IPS DF 4.7 (cell line): ENCODE results near the gene TMEM132D.

Experiments used
- DNase-seq: peaks from one replicate; pipeline ENCODE4 v3.0.0-alpha.2; 2013; ENCODE audit warnings: low spot score; ENCODE audit errors: extremely low read depth

TMEM132D gene

DNA sequence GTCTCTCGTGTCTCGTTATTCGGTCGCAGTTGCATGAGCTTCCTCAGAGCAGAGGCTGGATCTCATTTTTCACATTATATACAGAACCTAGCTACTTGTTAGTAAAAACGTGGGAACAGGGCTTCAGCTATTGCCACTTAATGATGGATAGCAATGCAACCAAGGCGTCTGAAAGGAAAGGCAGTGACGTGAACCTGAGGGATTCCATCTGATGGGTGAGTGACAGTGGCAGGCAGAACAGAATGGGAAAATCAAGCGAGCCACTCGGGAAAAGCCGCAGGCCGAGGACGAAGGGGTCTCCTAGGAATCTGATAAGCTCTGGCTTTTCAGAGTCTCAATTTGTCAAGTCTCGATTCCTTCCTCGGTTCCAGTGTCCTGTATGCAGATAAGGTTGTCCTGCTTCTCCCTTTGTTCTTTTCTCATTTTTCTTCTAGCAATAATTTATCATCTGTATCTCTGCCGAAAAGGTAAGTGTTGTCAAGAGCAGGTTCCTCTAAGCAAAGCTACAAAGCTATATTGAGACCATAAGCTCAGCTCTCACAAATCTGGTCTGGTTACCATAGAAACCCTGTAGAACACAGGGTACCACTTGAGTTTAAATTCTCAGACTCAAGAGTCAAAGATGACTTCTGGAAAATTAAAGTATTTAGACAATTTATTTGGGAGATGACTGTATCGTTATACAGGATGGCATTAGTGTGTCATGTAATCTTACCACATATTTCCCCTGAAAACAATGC is 633.9 kb downstream of the TMEM132D start:
- no peak for DNase-seq

DNA sequence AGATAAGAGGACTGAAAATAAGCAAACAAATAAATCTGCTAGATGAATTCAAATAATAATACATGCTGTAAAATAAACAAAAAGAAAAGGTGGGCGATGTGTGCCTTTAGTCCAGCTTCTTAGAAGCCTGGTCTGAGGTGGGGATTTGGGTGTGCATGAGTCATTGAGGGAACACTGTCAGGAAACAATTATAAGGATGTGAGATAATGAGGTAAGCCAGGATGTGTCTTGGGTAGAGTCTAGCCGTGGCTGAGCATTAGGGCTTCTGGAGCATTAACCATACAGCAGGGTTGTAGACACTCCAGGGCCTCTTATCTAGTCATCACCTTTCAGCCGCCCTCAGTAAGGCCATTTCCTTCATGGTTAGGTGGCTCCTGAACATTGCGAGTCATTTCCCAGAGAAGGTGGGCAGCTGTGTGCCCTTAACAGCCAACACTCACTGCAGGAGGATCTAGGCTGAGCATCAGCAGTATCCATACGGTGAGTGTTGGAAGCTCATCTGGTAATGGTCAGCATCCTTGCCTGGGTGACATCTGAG is 645.0 kb downstream of the TMEM132D start:
- no peak for DNase-seq

DNA sequence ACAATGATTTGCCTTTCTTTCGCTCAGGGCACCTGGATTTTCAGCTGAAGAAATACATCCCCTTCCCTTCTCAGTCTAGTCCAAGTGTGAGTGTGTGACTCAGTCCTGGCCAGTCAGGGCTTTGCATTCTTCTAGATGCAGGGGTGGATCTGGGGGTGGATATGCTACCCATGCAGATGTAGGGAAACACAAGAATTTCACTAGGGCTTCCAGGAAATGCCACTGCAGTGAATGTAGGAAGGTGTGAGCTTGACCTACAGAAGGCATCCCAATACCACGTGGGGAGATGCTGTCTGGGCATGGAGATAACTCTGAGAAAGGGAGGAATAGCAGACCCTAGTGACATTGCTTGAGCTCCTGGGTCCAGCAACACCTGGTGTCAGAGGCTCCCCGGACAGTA is 646.3 kb downstream of the TMEM132D start:
- no peak for DNase-seq

DNA sequence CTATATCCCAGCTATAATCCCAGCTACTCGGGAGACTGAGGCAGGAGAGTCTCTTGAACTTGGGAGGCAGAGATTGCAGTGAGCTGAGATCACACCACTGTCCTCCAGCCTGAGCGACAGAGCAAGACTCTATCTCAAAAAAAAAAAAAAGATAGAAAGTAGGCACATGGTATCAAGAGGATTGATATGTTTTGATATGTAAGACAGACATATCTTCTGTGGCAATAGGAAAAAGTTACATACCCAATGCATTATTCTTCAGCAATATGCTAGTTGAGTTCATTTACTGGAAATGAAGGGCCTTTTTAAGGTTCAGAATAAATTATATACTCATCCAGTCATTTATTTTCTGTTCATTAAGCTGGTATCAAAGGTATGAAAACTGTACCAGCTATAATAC is 657.2 kb downstream of the TMEM132D start:
- no peak for DNase-seq

DNA sequence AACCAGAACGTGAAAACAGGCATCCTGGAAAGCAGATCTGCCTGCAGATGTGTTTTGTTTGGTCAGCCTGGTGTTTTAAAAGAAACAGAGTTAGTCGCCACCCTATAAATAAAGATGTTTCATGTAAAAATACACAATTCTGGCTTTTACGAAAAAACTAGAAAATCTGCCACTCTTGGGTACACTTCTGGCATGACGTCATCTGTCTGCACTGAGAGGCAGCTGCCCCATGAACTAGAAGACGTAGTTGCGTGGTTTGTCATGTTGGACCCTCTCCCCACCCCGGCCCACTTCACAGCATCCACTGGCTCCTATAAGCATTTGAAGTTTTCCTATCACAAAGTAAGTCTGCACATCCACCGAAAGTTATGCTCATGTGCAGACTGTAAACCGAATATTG is 658.1 kb downstream of the TMEM132D start:
- no peak for DNase-seq

DNA sequence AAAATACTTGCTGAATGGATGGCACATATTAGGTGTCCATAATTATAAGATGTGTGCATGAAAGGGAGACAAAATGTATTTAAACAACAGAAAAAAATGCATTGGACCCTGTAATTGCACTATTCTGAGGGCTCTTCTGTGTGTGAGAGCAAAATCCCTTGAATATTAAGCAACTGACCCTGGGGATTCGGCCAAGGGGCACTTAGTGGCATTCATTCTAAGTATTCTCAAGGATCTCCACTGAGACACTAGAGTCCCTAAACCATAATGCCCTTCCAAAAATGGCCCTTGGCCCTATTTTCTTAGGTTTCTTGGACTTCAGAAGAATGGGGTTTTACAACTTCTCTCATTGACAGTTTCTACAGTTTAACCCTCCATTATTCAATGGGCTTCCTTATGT is 662.0 kb downstream of the TMEM132D start:
- DNase-seq, result no peak

DNA sequence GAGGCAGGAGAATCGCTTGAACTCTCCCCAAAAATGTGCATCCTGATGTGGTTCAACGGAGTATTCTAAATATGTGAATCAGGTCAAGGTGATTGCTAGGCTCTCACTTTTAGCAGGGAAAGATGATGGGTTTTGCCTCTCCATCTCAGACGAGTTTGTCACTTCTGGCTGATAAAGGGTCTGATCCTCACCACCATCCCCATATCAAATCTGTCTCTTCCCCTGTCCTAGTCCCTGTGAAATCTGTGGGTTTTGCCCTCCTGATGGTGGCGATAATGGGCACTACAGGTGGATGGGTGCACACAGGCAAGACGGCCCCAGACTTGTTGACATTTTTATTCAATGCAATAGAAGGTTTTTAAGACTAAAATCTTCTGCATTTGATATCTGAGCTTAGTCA is 665.9 kb downstream of the TMEM132D start:
- no peak for DNase-seq

DNA sequence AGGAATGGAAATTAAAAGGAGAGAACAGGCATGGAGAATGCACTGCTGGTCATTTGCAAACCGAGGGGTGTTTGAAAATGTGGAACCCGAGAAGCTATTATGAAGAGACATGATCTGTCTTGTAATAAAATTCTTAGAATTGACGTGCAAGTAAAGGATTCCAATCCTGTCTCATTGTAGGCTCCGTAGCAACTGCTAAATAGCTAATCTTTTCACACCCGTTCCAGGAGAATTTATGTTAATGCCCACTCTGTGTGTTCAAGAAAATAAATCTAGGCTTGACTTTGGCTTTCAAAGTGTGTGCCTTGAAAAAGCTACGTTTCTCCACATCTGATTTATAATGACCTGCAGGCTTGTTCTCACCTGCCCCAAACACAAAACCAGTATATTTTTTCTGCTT is 669.6 kb downstream of the TMEM132D start:
- DNase-seq, result no peak

DNA sequence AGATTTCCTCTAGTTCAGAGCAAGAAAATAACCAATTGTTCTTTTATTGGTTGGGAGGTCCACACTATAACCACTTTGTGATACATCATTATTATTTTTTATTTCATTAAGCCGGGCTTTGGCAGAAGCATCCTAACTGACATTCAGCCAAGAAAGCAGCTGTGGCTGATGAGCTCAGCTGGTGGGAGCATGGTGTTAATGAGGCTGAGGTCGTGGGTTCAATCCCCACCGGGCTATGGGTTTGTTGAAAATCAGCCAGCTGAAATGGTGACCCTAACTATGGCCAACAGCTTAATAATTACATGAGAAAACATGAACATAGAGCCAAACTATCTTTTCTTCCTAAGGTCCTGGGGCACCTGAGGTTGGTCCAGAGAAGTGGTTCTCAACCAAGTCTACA is 672.3 kb downstream of the TMEM132D start:
- DNase-seq, result no peak

DNA sequence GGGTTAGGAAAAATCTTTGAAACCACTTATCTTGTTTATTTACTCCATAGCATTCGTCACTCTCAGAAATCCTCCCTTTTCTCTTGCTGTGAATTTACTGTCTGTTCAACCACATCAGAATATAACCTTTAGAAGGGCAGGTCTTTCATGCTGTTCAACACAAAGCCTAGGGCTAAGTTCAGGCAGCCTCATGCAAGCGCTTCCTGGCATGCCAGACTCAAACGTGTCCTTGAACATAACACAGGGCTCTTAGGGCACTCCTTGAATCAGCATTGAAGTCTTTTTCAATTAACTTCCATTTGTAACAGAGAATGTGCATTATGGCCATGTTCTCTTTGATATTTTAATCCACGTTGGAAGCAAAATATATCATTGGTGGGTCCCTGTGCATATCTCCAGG is 672.8 kb downstream of the TMEM132D start:
- no peak for DNase-seq

DNA sequence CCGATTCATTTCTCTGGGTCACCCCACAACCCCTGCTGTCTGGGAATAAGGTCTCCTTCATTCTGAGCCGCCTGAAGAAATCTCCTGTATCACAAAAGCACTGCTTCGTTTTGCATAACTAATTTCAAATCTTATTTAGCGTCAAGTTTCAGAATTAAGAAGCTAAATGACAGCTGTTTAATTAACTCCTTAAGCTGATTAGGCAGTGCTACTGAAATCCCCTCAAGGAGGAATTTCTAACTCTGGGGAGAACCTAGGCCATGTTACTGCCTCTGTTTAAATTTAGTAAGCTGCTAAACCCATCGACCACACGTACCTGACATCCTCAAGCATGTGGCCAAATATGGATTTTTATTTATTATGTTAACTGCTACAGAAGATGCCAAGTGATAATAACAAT is 677.0 kb downstream of the TMEM132D start:
- DNase-seq, result no peak

DNA sequence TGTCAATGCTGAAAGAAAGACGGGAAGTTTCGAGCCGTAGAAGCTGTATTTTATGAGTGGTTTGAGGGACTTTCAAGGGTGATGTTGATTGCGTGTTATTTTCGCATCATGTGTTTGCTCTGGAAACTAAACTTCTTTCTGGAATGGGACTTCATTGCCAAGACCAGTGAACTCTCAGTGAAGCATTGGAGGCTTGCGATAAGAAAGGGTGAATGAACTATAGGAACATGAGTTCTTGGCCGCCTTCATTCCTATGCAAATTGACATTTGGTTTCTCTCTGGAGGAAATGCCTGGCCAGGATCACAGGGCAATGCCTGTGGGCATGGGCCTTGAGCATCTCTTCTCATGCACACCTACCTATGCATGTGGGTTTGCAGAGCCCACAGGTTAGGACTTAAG is 677.8 kb downstream of the TMEM132D start:
- DNase-seq, result no peak

DNA sequence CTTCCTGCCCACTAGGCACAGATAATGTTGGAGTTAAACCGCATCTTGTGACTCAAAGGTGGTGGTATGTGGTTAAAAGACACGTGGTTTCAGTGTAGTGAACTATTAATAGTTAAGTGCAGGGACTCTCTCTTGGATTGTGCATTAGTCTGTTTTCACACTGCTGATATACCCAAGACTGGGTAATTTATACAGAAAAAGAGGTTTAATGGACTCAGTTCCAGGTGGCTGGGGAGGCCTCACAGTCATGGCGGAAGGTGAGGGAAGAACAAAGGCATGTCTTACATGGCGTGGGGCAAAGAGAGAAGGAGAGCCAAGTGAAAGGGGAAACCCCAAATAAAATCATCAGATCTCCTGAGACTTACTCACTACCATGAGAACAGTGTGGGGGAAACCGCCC is 688.3 kb downstream of the TMEM132D start:
- DNase-seq, result no peak

DNA sequence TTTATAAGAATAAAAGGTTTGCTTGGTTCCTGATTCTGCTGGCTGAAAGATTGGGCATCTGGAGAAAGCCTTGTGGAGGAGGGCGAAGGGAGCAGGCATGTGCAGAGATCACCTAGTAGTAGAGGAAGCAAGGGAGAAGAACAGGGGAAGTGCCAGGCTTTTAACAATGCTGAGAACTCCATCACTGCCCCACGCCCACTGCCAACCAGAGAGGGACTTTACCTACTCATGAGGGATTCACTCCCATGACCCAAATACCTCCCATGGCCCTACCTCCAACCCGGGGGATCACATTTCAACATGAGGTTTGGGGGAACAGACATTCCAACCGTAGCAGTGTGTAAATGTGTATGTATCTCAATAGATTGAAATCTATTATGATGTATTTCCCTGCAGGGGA is 690.3 kb downstream of the TMEM132D start:
- DNase-seq, result no peak

DNA sequence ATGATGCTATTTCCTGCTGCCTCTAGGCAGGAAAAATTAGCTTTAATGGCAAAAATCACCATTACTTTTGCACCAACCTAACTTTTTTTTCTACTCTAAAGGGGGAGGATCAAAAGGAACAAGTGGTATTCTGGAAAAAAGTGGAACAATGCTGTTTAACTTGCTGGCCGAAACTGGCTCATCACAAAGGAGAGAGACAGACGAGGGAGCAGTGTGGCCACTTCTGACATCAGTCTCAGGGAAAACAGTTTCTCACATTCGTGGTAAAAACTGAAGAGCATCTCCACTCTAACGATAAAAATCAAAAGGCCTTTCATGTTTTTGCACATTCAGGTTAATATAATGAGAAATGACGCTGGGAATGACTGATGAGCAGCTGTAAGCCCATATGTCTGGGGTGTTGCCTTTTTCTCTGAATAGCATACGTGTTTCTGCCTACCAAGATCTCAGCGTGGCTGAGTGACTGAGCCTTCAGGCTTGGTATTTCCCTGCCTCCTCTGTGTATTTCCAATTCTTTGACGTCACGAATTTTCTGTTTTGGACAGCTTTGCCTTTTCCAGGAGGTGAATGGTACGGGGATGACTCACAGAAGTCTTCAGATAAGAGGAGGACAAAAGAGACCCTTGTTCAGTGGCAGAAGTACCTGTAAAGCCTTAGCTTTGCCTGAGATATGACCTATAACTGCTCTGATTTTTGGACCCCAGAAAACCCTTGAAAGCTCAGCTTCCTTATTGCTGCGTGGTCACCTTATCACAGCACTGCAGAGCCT is 691.8 kb downstream of the TMEM132D start:
- no peak for DNase-seq

DNA sequence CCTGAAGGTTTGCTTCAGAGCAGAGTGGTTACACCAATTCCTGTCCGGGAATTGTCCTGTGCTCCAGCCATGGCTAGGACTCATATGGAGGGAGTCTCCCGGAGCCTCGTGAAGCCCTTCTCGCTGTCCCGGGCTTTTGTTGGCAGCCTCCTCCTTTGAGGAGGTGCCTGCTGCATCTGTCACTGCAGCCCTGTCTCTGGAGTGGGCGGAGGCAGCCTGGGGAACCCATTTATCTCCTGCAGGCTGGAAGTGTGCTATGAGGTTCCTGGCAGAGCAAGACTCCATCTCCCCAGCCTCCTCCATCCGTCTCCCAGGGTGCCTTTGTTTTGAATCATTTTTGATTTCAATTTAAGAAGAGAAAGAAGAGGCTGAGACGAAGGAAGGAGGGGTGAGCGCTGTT is 695.3 kb downstream of the TMEM132D start:
- no peak for DNase-seq

DNA sequence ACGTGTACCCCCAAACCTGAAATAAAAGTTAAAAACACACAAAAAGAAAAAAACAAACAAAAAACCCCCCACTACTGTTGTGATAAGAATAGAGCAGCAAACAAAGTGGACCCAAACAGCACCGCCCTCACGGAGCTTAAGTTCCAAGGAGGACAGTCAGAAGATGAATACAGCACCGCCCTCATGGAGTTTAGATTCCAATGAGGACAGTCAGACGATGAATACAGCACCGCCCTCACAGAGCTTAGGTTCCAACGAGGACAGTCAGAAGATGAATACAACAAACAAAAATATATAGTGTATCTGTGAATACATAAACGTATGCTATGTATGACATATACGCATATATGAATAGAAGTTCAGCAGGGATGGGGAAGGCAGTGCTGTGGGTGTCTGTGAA is 696.7 kb downstream of the TMEM132D start:
- DNase-seq, result no peak

DNA sequence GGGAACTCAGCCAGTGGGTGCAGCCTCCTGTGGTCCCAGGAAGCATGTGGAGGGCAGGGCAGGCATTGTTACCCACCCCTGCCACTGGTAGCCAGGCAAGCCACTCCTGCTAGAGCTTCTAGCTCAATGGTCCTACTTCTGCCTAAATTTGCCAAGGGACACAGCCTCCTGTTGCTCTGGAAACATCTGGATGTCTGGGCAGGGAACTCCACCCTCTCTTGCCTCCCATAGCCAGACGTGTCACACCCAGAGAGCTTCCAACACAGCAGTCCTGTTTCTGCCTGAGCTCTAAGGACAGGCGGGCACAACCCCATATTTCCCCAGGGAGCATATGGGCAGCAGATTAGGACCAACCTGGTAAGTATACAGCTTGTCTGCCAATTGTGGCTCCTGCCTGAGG is 700.4 kb downstream of the TMEM132D start:
- DNase-seq, result no peak

DNA sequence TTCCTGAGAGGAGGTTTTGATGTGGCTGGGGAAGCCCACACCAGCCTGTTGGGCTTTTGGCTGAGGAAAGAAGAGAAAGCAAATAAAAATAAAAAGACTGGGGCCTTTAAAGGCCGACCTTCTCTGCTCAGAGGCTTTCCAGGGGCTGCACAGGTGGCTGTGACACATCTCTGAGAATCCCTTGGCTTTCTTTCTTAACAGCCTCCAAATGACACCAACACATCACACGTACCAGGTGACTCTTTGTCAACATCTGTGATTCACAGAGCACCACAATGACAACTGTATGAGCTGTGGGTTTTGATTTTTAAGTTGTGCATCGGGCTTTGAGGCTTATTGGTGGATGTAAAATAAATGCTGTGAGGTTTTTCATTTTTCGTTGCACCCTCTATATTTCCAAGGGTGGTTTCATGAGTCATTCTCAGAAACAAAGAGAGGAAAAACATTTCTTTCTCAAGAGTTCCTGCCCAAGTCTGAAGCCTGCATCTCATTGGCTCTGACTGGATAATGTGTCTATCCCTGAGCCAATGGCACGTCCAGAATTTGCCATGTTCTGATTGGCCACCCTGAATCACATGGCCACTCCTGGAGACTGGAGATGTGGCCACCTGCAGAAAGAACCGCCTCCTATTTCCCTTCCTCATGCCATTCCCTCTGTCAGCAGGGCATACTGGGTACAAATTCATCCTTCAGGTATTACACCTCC is 701.6 kb downstream of the TMEM132D start:
- DNase-seq, result no peak

DNA sequence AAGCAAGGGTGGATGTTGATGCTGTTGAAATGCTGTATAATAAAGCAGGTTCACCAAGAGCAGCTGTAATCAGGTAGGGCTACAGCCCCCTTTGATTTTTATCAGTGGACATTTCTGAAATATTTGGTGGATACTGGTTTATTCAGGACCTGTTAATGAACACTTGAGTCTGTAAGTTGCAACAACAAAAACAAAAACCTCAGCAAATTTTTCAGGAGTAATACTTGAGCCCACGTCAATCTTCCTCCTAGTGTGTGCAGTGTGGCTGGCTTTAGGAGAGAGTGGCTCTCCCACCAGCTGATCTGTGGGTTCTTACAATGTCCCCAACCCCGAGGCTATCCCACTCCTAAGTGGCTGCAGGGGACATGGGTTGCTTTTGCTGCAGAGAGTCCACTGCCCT is 702.8 kb downstream of the TMEM132D start:
- DNase-seq, result no peak

DNA sequence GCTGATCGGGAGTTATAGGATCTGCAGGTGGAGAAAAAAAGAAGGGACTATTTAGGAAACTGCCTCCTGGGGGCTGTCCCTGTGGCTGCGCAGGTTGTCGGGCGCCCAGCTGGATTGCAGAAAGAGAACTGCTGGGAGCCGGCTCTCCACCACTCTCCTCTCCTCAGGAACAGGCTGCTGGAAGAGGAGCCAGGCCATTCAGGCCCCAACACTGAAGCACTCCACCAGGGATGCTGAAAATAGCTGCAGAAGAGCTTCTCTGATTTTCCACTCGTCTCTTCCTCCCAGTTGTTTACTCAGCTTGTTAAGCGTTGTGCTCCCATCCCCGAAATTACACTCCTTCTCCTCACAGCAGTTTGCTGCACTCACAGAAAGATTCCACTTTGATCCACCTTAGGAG is 703.2 kb downstream of the TMEM132D start:
- no peak for DNase-seq

DNA sequence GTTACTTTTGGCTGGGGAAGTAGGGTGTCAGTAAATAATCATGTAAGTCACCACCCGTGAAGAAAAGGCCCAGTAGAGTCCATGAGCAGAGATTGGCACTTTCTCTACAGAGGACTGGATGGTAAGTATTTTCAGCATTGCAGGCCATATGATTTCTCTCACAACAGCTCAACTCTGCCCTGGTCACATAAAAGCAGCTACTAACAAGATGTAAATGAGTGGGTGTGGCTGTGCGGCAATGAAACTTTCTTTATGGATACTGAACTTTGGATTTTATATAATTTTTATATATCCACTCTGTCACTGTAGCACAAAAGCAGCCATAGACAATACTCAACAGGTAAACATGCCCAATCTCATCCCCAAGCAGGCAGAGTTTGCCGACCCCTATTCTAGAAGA is 706.9 kb downstream of the TMEM132D start:
- no peak for DNase-seq
